Activated T-helper 1 cell treated with Interleukin-2 at 50 U/mL for 16 hours (primary cell): ENCODE results near the gene PARVG.

Experiments
- DNase-seq: peaks from one replicate; pipeline ENCODE4 v3.0.0-alpha.2; 2020; ENCODE audit warnings: low read depth

PARVG gene

GRCh38 chr22:44195189-44195871 lies 14.6 kb downstream of the PARVG start:
- DNase-seq: no peak

- DNase-seq: no peak
Measured at GRCh38 chr22:44196241-44196640, 15.5 kb downstream of the PARVG start.

- DNase-seq: no peak
Measured at GRCh38 chr22:44196731-44197131, 16.0 kb downstream of the PARVG start.

- no peak for DNase-seq
Measured at GRCh38 chr22:44197271-44197670, 16.5 kb downstream of the PARVG start.

GRCh38 chr22:44199164-44199563 lies 18.4 kb downstream of the PARVG start:
- no peak for DNase-seq

GRCh38 chr22:44199866-44200265 lies 19.1 kb downstream of the PARVG start:
- no peak for DNase-seq

- DNase-seq: no peak
Measured at GRCh38 chr22:44200451-44200850, 19.7 kb downstream of the PARVG start.

GRCh38 chr22:44200855-44201550 lies 20.3 kb downstream of the PARVG start:
- no peak for DNase-seq

- DNase-seq: no peak
Measured at GRCh38 chr22:44201665-44202064, 20.9 kb downstream of the PARVG start.

- DNase-seq: no peak
Measured at GRCh38 chr22:44202261-44202789, 21.6 kb downstream of the PARVG start.

- no peak for DNase-seq
Measured at GRCh38 chr22:44203203-44203602, 22.5 kb downstream of the PARVG start.

- DNase-seq: no peak
Measured at GRCh38 chr22:44204739-44205515, 24.2 kb downstream of the PARVG start.

- no peak for DNase-seq
Measured at GRCh38 chr22:44205516-44206329, 25.0 kb downstream of the PARVG start.

GRCh38 chr22:44206330-44206645 lies 25.6 kb downstream of the PARVG start:
- DNase-seq: no peak

GRCh38 chr22:44206696-44207095 lies 26.0 kb downstream of the PARVG start:
- no peak for DNase-seq

GRCh38 chr22:44207173-44207980 lies 26.7 kb downstream of the PARVG start:
- DNase-seq: no peak

- DNase-seq: no peak
Measured at GRCh38 chr22:44207981-44208317, 27.2 kb downstream of the PARVG start.

GRCh38 chr22:44209343-44209742 lies 28.6 kb downstream of the PARVG start:
- no peak for DNase-seq

- DNase-seq: no peak
Measured at GRCh38 chr22:44210722-44211121, 30.0 kb downstream of the PARVG start.

GRCh38 chr22:44211256-44211945 lies 30.7 kb downstream of the PARVG start:
- DNase-seq: no peak
